Keratinocyte (primary cell): ENCODE measurements around the gene TNFSF8.

Source experiments
- EZH2 ChIP-seq: IDR thresholded peaks from one replicate; pipeline ENCODE4 v1.6.1; 2012; ENCODE audit warnings: inconsistent platforms, mild to moderate bottlenecking, low read length, moderate library complexity
- TF ChIP-seq, protein P1 (sequence below), 3 experiments: IDR thresholded peaks in 1 of 3; conservative IDR thresholded peaks in 1 of 3; optimal IDR thresholded peaks in 1 of 3; 2 replicates in 2 of 3; 3 replicates in 1 of 3; pipeline versions ENCODE3 to v1.5.1; 2011; ENCODE audit warnings: low read length in 3 of 3, mild to moderate bottlenecking in 3 of 3, moderate library complexity in 2 of 3, control low read depth in 1 of 3, inconsistent platforms in 1 of 3; ENCODE audit not compliant: insufficient read depth in 2 of 3; ENCODE audit errors: extremely low read depth in 1 of 3

DNA sequence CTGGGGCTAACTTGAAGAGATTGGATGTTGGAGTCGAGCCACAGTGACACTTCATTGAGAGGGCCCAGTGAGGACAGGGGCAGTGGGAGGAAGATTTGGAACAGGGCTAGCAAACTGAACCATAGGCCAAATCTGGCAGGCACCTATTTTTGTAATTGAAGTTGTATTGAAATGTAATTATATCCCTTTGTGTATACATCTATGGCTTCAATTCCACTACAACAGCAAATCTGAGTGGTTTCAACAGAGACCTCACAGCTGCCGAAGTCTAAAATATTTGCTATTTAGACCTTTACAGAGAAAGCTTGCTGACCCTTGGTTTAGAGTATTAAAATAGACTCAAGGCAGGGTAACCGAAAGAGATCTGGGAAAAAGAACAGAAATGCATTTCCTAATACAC lies 4.7 kb upstream of the TNFSF8 start:
- TF ChIP-seq, protein P1, sequence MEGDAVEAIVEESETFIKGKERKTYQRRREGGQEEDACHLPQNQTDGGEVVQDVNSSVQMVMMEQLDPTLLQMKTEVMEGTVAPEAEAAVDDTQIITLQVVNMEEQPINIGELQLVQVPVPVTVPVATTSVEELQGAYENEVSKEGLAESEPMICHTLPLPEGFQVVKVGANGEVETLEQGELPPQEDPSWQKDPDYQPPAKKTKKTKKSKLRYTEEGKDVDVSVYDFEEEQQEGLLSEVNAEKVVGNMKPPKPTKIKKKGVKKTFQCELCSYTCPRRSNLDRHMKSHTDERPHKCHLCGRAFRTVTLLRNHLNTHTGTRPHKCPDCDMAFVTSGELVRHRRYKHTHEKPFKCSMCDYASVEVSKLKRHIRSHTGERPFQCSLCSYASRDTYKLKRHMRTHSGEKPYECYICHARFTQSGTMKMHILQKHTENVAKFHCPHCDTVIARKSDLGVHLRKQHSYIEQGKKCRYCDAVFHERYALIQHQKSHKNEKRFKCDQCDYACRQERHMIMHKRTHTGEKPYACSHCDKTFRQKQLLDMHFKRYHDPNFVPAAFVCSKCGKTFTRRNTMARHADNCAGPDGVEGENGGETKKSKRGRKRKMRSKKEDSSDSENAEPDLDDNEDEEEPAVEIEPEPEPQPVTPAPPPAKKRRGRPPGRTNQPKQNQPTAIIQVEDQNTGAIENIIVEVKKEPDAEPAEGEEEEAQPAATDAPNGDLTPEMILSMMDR (optimal IDR thresholded peaks at IDR 0.05 in 1 of 3, IDR thresholded peaks at IDR 0.05 in 1 of 3, conservative IDR thresholded peaks at IDR 0.05 in 1 of 3; ENCODE audit: extremely low read depth in 1 of 3, insufficient read depth in 2 of 3, low read length in 3 of 3), result no peak
- no peak for TF ChIP-seq EZH2
